ENCODE results near the gene ABHD14A.

- TF ChIP-seq POLR2A (IDR thresholded peaks at IDR 0.05) = no peak
- TF ChIP-seq CTCF (IDR thresholded peaks at IDR 0.05) = no peak
Observed at GRCh38 chr3:51931756-51932155, 43.1 kb upstream of the ABHD14A start.

Data from body of pancreas (tissue), 4 donors.